Jurkat, Clone E6-1 (cell line): ENCODE results near the gene SLC6A3.
A peak's percentile ranks its signal among the peaks of the same experiment; 100 is the strongest.
"Not testable (repeated sequence)": the region's sequence is repeated elsewhere in the genome, so short reads cannot be mapped to it uniquely, and the experiment has no call there.

ENCODE experiments used
- DNase-seq: peaks from one replicate; pipeline ENCODE4 v3.0.0-alpha.2; 2011; ENCODE audit warnings: low read depth, low spot score
- H3K4me3 ChIP-seq: 2 replicates; pipeline ENCODE4 v1.5.1; 2011; ENCODE audit warnings: mild to moderate bottlenecking, low read length, control low read depth, moderate library complexity

The SLC6A3 gene

DNA sequence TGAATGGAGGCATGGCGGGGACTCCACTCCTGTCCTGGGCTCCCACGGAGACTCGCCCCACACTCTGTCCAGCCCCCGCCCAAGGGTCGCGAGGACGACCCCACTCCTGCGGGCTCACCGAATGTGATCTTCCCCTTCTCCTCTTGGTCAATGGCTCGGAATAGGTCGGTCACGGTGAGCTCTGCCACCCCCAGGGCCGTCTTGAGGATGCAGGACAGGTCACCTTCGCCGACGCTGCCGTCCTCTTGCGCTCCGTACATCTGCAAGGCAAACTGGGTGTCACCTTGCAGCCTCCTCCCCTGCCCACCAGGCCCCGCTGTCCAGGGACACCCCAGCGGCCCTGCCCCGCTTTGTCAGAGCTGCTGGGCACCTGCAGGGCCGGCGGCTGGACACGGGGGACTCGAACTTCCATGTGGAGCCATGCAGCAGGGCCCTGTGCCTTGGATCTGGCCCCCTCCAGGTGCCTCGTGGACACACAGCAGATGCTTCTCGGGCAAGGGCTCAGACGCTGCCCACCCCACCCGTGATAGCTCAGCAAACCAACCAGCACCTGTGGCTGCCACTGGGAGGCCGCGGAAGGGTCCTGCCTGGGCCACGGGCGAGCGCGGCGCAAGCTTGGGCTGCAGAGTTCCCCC lies 21.5 kb upstream of the SLC6A3 start:
- DNase-seq, result no peak
- H3K4me3 ChIP-seq, result no peak overlapping the region

DNA sequence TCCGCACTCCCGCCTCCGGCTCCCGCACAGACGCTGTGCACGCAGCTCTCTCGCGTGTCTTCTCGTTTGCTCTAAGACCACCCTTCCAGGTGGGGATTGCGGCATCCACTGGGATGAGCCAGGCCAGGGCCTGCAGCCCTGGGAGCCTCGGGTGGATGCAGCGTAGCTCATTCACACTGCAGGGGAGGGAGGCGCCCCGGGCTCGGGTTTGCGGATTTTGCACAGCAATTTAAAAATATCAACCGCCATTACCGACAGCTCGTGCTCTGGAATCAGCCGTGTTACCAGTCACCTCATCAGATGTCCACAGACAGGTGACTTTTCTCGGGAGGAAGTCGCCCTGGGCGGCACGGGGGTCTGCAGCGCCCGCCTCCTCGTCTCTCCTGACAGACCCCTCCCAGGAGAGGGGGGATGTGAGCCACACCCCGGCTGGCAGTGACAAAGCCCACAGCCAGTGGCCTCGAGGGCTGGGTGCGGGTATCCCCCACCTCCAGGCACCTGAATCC lies 20.8 kb upstream of the SLC6A3 start:
- H3K4me3 ChIP-seq, result no peak overlapping the region
- no peak for DNase-seq

DNA sequence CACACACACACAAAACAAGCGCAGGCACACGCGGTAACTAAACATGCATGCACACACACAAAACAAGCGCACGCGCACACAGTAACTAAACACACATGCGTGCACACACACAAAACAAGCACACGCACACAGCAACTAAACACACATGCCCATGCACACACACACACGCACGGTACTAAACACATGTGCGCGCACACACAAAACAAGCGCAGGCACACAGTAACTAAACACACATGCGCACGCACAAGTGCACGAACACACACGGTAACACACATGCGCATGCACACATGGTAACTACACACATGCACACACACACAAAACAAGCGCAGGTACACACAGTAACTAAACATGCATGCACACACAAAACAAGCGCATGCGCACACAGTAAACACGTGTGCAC lies 19.9 kb upstream of the SLC6A3 start:
- no peak overlapping the region for H3K4me3 ChIP-seq
- DNase-seq, result no peak

DNA sequence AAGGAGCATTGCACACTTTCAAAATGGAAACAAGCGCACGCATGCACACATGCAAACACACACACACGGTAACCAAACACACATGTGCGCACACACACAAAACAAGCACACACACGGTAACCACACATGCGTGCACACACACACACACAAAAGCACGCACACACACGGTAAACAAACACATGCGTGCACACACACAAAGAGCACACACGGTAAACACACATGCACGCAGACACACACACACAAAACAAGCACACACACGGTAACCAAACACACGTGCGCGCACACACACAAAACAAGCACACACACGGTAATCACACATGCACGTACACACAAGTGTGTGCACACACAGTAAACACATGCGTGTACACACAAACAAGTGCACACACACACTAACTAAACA lies 19.3 kb upstream of the SLC6A3 start:
- no peak for DNase-seq
- no peak overlapping the region for H3K4me3 ChIP-seq

DNA sequence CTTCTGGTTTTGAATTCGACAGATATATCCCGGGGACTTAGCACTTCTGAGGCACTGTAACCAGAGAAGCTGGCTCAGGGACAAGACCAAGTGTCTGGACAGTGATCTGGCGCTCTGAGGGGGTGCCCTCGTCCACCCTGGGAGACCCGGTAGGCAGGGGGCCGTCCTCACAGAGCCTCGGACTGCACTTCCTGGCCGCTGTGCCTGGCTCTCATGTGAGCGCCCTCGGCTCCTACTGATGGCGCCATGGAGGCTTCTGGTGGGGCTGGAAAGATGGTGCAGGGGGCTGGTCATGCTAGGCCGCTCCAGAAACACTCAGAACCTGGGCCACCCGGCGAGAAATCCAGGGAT lies 18.8 kb upstream of the SLC6A3 start:
- DNase-seq, result no peak
- H3K4me3 ChIP-seq, result no peak overlapping the region

DNA sequence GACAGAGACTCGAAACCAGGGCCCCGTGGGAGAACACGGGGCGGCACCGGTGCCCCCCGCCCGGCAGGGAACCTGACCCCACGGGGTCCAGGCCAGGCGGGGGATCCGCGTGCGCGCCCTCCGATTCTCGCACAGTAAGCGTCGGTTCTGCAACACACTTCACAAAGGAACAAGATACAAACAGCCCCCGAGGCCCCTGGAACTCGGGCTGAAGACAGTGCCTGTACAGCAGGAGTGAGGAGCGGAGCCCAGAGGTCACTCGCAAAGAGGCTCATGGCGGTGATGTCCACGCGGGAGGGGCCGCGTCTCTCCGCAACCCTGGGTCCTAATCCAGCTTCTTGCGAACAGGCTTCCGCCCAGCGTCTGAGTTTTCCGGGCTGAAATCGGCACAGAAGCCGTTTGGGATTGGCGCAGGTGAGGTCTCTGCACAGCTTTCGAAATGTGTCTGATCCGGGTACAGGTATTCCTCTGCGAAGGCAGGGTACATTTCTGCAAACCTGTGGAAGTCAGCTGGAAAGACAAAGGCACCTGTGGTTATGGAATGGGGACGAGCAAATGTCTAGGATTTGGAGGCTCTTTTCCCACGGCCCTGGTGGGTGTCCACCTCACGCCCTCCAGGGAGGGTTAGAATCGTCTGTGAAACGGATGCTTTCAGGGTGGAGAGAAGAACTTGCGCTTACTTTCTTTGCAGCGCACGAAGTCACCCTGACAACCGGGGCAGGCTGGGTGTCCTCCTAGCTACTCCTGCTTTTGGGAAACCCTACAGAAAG lies 18.3 kb upstream of the SLC6A3 start:
- DNase-seq, result no peak
- no peak overlapping the region for H3K4me3 ChIP-seq

DNA sequence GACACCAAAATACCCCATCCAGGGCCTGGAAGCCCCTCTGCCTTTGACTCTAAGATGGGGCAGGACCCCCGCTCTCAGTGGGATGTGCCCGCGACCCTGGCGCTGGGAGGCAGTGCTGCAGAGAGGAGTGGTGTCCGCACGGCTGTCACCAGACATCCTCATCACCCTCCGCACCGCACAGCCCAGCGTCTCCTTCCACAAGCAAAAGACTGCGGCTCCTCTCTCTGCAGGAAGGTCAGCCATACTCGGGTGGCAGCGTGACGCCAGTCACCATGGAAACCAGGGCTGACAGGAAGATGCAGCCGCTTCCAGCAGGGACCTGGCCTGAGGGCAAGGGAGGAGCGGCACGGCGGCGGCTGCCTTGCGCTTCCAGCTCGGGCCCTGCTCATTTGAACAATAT lies 17.1 kb upstream of the SLC6A3 start:
- no peak for DNase-seq

DNA sequence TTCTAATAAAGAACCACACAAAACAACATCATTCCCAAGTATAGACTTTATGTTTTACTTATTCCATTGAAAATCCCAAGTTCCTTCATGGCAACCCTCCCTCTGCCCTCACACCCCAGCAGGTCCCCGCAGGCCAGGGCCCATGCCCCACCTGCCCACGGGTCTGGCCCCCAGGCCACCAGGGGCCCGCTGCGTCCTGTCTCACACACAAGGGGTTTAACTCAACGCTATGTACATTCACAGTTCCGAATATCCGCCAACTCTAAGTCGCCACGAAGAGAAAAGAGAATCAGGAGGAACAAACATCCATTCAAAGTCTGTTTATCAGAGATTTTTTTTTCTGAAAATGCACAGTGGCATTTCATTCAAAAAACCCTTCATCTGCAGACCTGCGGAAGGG lies 16.2 kb upstream of the SLC6A3 start:
- H3K4me3 ChIP-seq, result no peak overlapping the region
- DNase-seq, result no peak

More for the DNA sequence above, 17.1 kb upstream of the SLC6A3 start:
- no peak overlapping the region for H3K4me3 ChIP-seq

DNA sequence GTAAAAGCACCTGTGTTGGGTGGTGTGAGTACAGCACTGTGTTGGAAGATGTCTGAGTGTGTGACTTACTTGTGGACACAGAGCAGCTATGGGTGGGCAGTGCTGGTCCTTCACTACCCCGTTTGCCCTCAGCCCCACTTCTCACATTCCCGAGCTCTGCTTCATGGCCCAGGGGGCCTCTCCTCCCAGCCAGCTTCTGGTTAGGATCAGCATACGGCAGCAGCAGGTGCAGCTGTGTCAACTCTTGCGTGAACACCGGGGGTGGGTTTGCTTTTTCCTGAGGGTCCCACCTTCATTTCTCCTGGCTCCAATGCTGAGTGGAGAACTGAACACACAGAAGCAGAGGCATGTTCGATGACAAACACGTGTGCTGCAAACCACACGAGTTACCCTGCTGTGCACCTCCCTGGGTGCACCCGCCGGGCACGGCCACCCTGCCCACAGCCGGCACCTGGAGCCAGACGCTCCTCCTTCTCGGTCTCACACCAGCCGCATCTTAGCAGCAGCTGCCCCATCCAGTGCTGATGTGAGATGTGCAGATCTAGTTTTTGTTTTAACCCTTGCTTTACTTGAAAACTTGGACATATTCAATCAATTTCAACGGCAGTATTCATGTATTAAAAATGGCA lies 14.9 kb upstream of the SLC6A3 start:
- peak; percentile 72 for DNase-seq
- no peak overlapping the region for H3K4me3 ChIP-seq

DNA sequence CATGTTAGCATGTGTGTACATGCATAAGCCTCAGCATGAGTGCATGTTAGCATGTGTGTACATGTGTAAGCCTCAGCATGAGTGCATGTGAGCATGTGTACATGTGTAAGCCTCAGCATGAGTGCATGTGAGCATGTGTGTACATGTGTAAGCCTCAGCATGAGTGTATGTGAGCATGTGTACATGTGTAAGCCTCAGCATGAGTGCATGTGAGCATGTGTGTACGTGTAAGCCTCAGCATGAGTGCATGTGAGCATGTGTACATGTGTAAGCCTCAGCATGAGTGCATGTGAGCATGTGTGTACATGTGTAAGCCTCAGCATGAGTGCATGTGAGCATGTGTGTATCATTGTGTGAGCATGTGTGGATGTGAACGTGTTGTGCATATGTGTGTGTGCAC lies 14.2 kb upstream of the SLC6A3 start:
- H3K4me3 ChIP-seq, DNase-seq: not testable (repeated sequence)

DNA sequence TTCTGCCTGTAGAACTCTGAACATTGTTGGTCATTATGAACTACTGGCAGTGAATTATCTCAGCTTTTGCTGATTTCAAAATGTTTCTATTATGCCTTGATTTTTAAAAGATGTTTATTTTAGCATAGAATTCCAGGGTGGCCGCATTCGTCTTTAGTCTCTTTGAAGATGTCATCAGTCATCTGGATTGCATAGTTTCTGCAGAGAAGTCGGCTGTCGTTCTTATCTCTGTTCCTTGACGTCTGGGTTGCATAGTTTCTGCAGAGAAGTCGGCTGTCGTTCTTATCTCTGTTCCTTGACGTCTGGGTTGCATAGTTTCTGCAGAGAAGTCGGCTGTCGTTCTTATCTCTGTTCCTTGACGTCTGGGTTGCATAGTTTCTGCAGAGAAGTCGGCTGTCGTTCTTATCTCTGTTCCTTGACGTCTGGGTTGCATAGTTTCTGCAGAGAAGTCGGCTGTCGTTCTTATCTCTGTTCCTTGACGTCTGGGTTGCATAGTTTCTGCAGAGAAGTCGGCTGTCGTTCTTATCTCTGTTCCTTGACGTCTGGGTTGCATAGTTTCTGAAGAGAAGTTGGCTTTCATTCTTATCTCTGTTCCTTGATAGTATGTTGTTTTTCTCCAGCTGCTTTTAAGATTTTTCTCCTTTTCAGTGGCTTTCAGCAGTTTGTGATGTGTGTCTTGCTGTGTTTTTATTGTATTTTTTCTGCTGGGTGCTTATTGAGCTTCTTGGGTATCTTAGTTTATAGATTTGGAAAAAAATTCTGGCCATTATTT lies 11.1 kb upstream of the SLC6A3 start:
- H3K4me3 ChIP-seq, result not testable (repeated sequence)

DNA sequence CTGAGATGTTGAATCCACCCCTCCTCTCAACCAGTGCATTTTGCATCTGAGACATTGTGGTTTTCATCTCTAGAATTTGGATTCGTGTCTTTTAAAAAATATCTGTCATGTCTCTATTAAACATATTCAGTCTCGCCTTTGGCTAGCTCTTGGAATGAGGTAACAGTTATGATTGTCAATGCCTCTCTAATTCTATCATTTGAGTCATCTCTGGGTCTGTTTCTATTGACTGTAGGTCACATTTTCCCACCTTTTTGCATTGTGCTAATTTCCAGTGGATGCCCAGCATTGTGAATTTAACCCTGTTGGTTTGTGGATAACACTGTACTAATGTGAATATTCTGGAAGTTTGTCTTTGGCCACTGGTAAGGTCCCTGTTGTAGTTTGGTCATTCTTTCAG lies 8.4 kb upstream of the SLC6A3 start:
- no peak for DNase-seq

More for the DNA sequence above, 11.1 kb upstream of the SLC6A3 start:
- not testable (repeated sequence) for DNase-seq

DNA sequence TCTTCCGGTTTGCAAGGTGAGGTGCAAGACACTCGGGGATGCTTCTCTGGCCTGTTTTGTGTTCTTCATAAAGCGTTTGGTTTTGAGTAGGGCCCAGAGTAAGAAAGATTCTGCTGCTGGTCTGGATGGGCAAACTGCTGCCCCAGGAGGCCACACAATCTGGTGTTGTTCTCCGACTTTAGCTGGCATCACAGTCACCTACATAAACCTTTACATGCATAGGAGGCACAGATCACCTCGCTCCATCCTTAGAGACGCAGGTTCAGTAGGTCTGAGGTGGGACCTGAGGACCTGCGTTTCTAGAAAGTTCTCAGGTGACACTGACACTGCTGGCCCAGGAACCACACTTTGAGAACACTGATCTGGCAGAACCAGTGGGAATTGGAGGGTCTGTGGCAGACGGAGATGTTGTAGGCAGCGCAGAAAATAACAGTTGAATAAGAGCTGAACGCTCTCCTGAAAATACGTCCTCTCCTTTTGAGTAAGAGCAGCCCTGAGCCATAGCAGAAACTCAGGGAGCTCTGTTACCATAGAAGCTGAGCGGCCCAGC lies 3.9 kb upstream of the SLC6A3 start:
- DNase-seq, result no peak
- no peak overlapping the region for H3K4me3 ChIP-seq

More for the DNA sequence above, 8.4 kb upstream of the SLC6A3 start:
- no peak overlapping the region for H3K4me3 ChIP-seq

DNA sequence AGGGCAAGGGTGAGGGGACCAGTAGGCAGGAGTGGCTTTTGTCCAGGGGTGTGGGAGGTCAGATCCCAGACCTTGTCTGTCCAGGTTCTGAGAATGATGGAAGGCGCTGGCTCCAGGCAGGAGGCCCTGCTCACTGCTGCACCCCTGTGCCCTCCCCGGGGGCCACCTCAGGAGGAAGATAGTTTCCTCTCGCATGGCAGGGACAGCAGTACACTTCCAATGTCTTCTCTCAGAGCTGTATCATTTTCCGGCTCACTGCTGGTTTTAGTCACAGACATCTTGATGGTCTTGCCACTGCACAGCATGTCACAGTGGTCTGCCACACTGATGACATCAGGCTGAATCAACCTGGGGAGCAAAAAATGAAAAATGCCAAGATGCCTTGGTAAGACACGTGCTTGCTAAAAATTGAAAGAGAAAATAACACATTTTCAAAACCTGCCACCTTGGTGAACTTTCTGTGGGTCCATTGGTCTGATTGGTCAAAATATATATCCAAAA lies 3.3 kb upstream of the SLC6A3 start:
- no peak for DNase-seq
- H3K4me3 ChIP-seq, result no peak overlapping the region

DNA sequence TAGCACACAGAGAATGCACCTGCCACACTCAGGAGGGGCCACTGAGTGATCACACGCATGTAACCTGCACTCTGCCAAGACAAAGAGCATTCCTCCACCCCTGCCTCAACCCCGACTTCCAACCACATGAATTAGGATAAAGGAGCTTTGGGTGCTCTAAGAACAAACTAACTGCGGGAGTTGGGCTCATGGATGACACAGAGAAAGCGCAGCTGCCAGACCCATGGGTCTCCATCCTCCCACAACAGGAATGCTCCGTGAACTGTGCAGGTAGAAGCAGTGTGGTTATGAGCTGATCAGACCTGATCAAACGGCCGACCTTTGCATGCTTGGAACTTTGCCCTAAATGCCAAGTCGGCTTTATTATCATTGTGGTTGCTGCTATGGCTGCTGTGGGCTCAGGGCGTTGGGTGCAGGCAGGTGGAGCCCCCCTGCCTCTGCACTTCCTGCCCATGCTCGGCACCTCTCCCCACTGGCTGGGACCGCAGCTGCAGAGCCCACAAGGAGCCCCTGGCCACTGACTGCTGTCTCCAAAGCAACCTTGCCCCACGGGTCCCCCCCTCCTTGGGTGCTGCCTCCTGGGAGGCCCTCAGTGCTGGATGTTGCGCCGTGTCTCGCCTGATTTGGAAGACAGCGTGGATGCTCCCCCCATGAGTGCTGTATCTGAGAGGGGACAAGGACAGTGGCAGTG lies 2.6 kb upstream of the SLC6A3 start:
- H3K4me3 ChIP-seq, result peak overlapping the region; percentile 34
- peak; percentile 85 for DNase-seq

DNA sequence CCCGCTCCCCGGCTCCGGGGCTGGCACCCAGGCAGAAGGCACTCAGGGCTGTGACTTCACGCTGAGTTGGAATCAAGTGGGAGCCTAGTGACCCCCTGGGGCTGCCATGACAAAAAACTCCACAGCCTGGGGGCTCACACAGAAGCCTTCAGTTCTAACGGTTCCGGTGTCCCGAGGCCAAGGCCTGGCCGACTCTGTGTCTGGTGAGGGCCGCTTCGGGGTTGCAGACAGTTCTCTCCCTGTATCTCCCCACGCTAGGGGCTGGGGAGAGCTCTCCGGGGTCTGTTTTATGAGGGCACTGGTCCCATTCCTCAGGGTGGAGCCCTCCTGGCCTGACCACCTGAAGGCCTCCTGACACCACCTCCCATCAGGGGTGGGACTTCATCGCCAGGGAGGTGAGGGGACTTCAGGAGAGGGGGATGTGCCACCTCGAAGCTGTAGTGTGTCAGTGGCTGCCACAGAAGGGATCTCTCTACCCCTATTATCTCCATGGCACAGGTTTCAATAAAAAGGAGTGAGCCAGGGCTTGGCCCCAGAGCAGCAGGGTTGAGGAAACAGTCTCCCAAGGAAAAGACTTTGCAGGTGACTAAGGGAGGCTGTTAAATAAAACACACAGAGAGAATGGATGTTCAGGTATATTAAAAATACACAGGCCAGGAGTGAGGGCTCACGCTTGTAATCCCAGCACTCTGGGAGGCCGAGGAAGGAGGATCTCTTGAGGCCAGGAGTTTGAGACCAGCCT lies 1.5 kb upstream of the SLC6A3 start:
- DNase-seq, result no peak
- H3K4me3 ChIP-seq, result no peak overlapping the region

DNA sequence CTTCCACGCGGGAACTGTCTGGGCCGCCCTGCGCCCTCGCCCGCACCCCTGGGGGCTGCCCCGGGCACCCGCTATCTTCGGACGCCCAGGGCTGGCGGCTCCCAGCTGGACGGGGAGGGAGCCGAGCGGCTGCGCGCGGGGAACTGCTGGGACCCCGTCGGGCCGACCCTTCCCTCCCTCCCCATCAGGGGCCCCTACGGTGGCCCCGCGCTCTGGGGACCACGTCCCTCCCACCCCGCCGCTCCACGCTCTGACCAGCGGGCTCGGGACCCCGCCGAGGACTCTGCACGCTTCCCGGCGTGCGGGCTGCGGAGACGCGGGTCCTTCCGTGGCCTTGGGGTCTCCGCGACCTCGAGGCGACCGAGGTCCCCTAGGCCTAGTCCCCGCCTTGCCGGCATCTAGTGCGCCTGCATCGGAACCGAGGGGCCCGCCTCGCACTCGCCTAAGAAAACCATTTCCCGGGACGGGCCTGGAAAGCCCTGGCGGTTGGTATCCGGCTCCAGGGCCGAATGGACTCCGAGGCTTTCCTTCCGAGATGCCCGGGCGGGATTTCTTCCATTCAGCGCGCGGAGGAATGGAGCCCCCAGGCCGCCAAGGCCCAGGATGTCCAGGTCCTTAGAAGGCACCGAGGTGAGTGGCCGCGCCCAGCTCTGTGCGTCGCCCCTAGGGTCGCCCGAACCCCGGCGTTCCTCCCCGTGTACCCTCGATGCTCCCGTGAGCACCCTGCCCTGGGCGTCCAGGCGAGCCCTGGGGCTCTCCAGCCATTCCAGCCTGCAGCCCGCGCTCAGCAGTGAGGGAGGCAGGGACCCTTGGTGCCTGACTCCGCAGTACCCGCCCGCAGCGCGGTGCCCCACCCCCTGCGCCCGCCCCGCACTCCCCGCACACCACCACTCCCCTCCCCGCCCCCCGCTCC lies 705 bp upstream of the SLC6A3 start:
- DNase-seq, result no peak
- no peak overlapping the region for H3K4me3 ChIP-seq
